ENCODE measurements around the gene SS18L1.

GRCh38 chr20:62126141-62126540 is 17.4 kb upstream of the SS18L1 start:
- TF ChIP-seq, protein P1, sequence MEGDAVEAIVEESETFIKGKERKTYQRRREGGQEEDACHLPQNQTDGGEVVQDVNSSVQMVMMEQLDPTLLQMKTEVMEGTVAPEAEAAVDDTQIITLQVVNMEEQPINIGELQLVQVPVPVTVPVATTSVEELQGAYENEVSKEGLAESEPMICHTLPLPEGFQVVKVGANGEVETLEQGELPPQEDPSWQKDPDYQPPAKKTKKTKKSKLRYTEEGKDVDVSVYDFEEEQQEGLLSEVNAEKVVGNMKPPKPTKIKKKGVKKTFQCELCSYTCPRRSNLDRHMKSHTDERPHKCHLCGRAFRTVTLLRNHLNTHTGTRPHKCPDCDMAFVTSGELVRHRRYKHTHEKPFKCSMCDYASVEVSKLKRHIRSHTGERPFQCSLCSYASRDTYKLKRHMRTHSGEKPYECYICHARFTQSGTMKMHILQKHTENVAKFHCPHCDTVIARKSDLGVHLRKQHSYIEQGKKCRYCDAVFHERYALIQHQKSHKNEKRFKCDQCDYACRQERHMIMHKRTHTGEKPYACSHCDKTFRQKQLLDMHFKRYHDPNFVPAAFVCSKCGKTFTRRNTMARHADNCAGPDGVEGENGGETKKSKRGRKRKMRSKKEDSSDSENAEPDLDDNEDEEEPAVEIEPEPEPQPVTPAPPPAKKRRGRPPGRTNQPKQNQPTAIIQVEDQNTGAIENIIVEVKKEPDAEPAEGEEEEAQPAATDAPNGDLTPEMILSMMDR (IDR thresholded peaks at IDR 0.05) = no peak
- TF ChIP-seq POLR2A (IDR thresholded peaks at IDR 0.05) = no peak

Data from right lobe of liver (tissue), 4 donors.